OCI-LY7 (cell line): ENCODE measurements around the gene NEURL3.

Source experiments
- CTCF ChIP-seq: fragments of 200-600 bp; sonication (generic); conservative IDR thresholded peaks from 2 replicates; pipeline ENCODE4 v1.5.1; 2014; ENCODE audit warnings: mild to moderate bottlenecking, antibody characterized with exemption, low read length, moderate library complexity, mixed read lengths
- EZH2phosphoT487 ChIP-seq: fragments of 200-600 bp; sonication (generic); IDR thresholded peaks from 2 replicates; pipeline ENCODE4 v1.6.1; 2018; ENCODE audit warnings: low read depth, borderline replicate concordance, mild to moderate bottlenecking, mixed run types, antibody characterized with exemption, low read length, moderate library complexity, mixed read lengths

- TF ChIP-seq CTCF (no peak), EZH2phosphoT487 (no peak)
Observed at GRCh38 chr2:96540136-96540535, 35.0 kb upstream of the NEURL3 start.
